ENCODE data around the gene HOXB9.

- TF ChIP-seq CTCF (IDR thresholded peaks at IDR 0.05): no peak
- no peak for TF ChIP-seq POLR2AphosphoS5 (IDR thresholded peaks at IDR 0.05; ENCODE audit: low read depth, low read length)
Observed at GRCh38 chr17:48608494-48608834, 17.7 kb downstream of the HOXB9 start.

Measured in Panc1 (cell line).